Fibroblast of villous mesenchyme (primary cell): Measurements from ENCODE around the gene AOC1. TPM values are rescaled to one million over a fixed set of nuclear protein-coding genes. Genes with fewer than 3 reads are reported as not detected.

Experiments used
- DNase-seq: peaks from one replicate; pipeline ENCODE4 v3.0.0-alpha.2; 2010; ENCODE audit warnings: low read depth
- H3K4me3 ChIP-seq: 2 replicates; pipeline ENCODE4 v1.5.1; 2011; ENCODE audit warnings: low read depth, mild to moderate bottlenecking, low read length
- CTCF ChIP-seq: IDR thresholded peaks from 2 replicates; pipeline ENCODE4 v1.5.1; 2012; ENCODE audit warnings: low read depth, mild to moderate bottlenecking, low read length; ENCODE audit not compliant: insufficient read depth
- total RNA-seq: library from RNA; depleted of rRNA; stranded (reverse); fragments of >200 nt; gene quantifications from 2 replicates; pipeline ENCODE4 v1.2.3, GENCODE V29; 2012

AOC1 gene
- total RNA-seq, 1 donor = not detected

GRCh38 chr7:150814328-150815001, 37.9 kb upstream of the AOC1 start:
- no peak for TF ChIP-seq CTCF
- no peak for DNase-seq
- H3K4me3 ChIP-seq = no peak overlapping the region

DNA sequence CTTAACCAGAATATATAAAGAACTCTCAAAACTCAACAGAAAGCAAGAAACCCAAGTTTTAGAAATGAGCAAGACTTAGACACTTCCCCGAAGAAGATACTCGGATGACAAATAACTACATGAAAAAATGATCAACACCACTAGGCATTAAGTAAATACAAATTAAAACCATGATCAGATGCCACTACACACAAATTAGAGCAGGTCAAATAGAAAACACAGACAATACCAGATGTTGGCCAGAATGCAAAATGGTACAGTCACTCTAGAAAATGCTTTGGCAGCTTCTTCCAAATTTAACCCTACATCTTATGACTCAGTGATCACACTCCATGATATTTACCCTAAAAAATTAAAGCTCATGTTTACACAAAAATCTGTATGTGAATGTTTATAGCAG, 33.3 kb upstream of the AOC1 start:
- DNase-seq = no peak
- no peak for TF ChIP-seq CTCF
- no peak overlapping the region for H3K4me3 ChIP-seq

- DNase-seq = no peak
- no peak overlapping the region for H3K4me3 ChIP-seq
- no peak for TF ChIP-seq CTCF
Measured at GRCh38 chr7:150820148-150820547, 32.2 kb upstream of the AOC1 start.

DNA sequence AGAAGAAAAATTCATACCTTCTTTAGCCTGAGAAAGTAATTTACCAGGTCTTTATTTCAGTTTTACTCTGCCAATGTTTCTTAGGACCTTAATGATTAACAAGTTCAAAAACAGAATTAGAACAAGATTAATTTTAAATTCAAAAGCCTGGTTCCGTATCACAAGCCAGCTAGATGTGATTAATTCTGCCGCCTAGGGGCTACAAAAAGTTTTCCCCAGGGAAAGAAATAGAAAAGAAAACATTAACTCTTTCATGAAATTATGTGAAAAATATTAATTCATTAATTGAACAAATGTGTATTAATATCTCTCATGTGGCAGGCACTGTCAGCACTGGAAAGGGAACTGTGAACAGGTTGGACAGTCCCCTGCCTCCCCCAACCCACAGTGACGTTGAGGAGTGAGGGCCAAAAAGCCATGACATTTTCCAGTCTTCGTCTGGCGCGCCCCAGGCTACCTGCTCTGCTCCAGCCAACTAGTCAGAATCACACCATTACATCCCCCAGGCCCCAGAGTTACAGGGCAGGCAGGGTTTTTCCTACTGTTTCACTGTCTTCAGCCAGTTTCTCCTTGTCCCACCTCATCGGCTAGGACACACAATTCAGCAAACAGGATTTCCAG, 31.6 kb upstream of the AOC1 start:
- DNase-seq = no peak
- no peak overlapping the region for H3K4me3 ChIP-seq
- TF ChIP-seq CTCF = no peak

GRCh38 chr7:150823043-150823442, 29.3 kb upstream of the AOC1 start:
- H3K4me3 ChIP-seq = no peak overlapping the region
- TF ChIP-seq CTCF = no peak
- DNase-seq = no peak

DNA sequence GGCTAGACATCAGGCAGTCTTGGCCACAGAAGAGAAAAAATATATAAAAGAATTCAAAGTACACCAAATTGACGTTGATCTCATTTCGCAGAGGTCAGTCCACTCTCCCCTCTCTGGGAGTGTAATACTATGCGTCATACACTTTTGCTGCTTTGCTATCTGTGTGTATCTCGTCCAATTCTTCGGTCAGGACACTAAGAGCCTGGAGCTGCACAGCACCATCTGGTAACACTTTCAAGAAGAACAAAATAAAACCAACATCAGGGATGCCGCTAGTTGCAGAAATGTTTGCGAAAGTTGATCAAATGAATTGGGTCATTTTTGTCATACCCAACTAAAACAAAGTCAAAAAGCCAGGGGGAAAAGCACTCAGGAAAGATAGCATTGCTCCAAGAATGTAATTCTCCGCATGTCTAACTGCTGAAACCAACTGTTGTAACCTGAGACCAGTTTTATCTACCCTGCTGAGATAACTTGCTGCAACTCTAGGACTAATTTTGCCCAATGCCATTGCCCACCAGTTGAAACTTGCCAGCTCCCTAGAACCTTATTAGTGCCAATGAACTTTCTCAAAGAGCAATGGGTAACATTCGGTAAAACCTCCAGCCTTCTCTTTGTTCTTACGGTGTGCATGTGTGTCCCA, 28.7 kb upstream of the AOC1 start:
- no peak for TF ChIP-seq CTCF
- DNase-seq = no peak
- no peak overlapping the region for H3K4me3 ChIP-seq
